ENCODE data around the gene FAM107B. TPM values are rescaled to one million over a fixed set of nuclear protein-coding genes. Genes with fewer than 3 reads are reported as not detected.

Gene FAM107B
- total and polyA plus RNA-seq, 2 experiments from 2014 or later: 11.0 to 17.6 TPM

DNA sequence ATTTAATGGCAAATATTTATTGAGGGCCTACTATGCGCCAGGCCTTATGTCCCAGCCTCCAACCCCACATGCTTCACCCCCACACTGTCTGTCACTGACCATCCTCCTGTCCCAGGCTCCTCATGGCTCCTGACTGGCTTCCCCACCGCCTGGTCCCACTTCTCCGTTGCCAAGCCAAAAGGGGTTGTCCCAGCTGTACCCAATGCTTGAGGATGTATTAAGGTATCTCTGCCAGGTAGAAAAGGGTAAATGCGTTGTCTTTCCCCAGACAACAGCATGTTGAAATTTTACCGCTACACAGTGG is 275.1 kb downstream of the FAM107B start (continued):
- TF ChIP-seq, protein P1, sequence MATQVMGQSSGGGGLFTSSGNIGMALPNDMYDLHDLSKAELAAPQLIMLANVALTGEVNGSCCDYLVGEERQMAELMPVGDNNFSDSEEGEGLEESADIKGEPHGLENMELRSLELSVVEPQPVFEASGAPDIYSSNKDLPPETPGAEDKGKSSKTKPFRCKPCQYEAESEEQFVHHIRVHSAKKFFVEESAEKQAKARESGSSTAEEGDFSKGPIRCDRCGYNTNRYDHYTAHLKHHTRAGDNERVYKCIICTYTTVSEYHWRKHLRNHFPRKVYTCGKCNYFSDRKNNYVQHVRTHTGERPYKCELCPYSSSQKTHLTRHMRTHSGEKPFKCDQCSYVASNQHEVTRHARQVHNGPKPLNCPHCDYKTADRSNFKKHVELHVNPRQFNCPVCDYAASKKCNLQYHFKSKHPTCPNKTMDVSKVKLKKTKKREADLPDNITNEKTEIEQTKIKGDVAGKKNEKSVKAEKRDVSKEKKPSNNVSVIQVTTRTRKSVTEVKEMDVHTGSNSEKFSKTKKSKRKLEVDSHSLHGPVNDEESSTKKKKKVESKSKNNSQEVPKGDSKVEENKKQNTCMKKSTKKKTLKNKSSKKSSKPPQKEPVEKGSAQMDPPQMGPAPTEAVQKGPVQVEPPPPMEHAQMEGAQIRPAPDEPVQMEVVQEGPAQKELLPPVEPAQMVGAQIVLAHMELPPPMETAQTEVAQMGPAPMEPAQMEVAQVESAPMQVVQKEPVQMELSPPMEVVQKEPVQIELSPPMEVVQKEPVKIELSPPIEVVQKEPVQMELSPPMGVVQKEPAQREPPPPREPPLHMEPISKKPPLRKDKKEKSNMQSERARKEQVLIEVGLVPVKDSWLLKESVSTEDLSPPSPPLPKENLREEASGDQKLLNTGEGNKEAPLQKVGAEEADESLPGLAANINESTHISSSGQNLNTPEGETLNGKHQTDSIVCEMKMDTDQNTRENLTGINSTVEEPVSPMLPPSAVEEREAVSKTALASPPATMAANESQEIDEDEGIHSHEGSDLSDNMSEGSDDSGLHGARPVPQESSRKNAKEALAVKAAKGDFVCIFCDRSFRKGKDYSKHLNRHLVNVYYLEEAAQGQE (IDR thresholded peaks at IDR 0.05; ENCODE audit: unreplicated experiment): no peak
- TF ChIP-seq, protein P2, sequence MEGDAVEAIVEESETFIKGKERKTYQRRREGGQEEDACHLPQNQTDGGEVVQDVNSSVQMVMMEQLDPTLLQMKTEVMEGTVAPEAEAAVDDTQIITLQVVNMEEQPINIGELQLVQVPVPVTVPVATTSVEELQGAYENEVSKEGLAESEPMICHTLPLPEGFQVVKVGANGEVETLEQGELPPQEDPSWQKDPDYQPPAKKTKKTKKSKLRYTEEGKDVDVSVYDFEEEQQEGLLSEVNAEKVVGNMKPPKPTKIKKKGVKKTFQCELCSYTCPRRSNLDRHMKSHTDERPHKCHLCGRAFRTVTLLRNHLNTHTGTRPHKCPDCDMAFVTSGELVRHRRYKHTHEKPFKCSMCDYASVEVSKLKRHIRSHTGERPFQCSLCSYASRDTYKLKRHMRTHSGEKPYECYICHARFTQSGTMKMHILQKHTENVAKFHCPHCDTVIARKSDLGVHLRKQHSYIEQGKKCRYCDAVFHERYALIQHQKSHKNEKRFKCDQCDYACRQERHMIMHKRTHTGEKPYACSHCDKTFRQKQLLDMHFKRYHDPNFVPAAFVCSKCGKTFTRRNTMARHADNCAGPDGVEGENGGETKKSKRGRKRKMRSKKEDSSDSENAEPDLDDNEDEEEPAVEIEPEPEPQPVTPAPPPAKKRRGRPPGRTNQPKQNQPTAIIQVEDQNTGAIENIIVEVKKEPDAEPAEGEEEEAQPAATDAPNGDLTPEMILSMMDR (conservative IDR thresholded peaks at IDR 0.05; ENCODE audit: low read depth in 2 of 2): no peak
- TF ChIP-seq ZNF114 (CRISPR knock-in tag; IDR thresholded peaks at IDR 0.05): no peak
- no peak for TF ChIP-seq EZH2 (IDR thresholded peaks at IDR 0.05; ENCODE audit: low read depth, unreplicated experiment)

GRCh38 chr10:14498326-14498725 is 276.4 kb downstream of the FAM107B start:
- H3K27ac Mint-ChIP-seq: no peak overlapping the region
- no peaks in the 10 kb centered on the region for H3K36me3 Mint-ChIP-seq (ENCODE audit: low read depth)
- Histone ChIP-seq H3K4me2 (no peak overlapping the region), H2AFZ (no peak overlapping the region), H3K36me3 (ENCODE audit: insufficient read depth) (no peaks in the 10 kb centered on the region), H3K4me1 (ENCODE audit: insufficient read depth) (peaks cover 17% of the 10 kb centered on the region), H3F3A (replicated peaks; ENCODE audit: low read depth) (no peaks in the 10 kb centered on the region), H3K9me2 (ENCODE audit: insufficient read depth) (no peaks in the 10 kb centered on the region), H3K27ac (ENCODE audit: low read depth) (no peak overlapping the region), H3K27me3 (ENCODE audit: insufficient read depth) (no peaks in the 10 kb centered on the region), H3K79me2 (replicated peaks; ENCODE audit: insufficient read depth) (no peaks in the 10 kb centered on the region), H4K20me1 (replicated peaks; ENCODE audit: insufficient read depth) (no peaks in the 10 kb centered on the region), H3K4me3 (no peak overlapping the region)
- H3K9me3 Mint-ChIP-seq: no peaks in the 10 kb centered on the region
- no peak overlapping the region for H3K4me3 Mint-ChIP-seq
- H3K4me1 Mint-ChIP-seq: peaks cover 10% of the 10 kb centered on the region
- peaks cover 6% of the 10 kb centered on the region for H3K27me3 Mint-ChIP-seq (ENCODE audit: insufficient read depth, low read depth, poor library complexity)
- DNase-seq (ENCODE audit: low spot score) (no peak), ATAC-seq (no peak)
- TF ChIP-seq EZH2phosphoT487 (IDR thresholded peaks at IDR 0.05; ENCODE audit: unreplicated experiment) (no peak), STAT1 (IDR thresholded peaks at IDR 0.05; ENCODE audit: unreplicated experiment) (no peak), JUNB (IDR thresholded peaks at IDR 0.05; ENCODE audit: unreplicated experiment) (no peak), EZH2 (IDR thresholded peaks at IDR 0.05; ENCODE audit: low read depth, unreplicated experiment) (no peak), CREB1 (CRISPR knock-in tag; IDR thresholded peaks at IDR 0.05; ENCODE audit: low read depth) (no peak), ZNF331 (CRISPR knock-in tag; IDR thresholded peaks at IDR 0.05; ENCODE audit: low read depth) (no peak), NANOG (IDR thresholded peaks at IDR 0.05; ENCODE audit: borderline replicate concordance) (no peak), ZNF114 (CRISPR knock-in tag; IDR thresholded peaks at IDR 0.05) (no peak)
- TF ChIP-seq, protein P3, sequence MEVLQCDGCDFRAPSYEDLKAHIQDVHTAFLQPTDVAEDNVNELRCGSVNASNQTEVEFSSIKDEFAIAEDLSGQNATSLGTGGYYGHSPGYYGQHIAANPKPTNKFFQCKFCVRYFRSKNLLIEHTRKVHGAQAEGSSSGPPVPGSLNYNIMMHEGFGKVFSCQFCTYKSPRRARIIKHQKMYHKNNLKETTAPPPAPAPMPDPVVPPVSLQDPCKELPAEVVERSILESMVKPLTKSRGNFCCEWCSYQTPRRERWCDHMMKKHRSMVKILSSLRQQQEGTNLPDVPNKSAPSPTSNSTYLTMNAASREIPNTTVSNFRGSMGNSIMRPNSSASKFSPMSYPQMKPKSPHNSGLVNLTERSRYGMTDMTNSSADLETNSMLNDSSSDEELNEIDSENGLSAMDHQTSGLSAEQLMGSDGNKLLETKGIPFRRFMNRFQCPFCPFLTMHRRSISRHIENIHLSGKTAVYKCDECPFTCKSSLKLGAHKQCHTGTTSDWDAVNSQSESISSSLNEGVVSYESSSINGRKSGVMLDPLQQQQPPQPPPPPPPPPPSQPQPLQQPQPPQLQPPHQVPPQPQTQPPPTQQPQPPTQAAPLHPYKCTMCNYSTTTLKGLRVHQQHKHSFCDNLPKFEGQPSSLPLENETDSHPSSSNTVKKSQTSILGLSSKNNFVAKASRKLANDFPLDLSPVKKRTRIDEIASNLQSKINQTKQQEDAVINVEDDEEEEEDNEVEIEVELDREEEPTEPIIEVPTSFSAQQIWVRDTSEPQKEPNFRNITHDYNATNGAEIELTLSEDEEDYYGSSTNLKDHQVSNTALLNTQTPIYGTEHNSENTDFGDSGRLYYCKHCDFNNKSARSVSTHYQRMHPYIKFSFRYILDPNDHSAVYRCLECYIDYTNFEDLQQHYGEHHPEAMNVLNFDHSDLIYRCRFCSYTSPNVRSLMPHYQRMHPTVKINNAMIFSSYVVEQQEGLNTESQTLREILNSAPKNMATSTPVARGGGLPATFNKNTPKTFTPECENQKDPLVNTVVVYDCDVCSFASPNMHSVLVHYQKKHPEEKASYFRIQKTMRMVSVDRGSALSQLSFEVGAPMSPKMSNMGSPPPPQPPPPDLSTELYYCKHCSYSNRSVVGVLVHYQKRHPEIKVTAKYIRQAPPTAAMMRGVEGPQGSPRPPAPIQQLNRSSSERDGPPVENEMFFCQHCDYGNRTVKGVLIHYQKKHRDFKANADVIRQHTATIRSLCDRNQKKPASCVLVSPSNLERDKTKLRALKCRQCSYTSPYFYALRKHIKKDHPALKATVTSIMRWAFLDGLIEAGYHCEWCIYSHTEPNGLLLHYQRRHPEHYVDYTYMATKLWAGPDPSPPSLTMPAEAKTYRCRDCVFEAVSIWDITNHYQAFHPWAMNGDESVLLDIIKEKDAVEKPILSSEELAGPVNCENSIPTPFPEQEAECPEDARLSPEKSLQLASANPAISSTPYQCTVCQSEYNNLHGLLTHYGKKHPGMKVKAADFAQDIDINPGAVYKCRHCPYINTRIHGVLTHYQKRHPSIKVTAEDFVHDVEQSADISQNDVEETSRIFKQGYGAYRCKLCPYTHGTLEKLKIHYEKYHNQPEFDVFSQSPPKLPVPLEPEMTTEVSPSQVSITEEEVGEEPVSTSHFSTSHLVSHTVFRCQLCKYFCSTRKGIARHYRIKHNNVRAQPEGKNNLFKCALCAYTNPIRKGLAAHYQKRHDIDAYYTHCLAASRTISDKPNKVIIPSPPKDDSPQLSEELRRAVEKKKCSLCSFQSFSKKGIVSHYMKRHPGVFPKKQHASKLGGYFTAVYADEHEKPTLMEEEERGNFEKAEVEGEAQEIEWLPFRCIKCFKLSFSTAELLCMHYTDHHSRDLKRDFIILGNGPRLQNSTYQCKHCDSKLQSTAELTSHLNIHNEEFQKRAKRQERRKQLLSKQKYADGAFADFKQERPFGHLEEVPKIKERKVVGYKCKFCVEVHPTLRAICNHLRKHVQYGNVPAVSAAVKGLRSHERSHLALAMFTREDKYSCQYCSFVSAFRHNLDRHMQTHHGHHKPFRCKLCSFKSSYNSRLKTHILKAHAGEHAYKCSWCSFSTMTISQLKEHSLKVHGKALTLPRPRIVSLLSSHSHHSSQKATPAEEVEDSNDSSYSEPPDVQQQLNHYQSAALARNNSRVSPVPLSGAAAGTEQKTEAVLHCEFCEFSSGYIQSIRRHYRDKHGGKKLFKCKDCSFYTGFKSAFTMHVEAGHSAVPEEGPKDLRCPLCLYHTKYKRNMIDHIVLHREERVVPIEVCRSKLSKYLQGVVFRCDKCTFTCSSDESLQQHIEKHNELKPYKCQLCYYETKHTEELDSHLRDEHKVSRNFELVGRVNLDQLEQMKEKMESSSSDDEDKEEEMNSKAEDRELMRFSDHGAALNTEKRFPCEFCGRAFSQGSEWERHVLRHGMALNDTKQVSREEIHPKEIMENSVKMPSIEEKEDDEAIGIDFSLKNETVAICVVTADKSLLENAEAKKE (CRISPR knock-in tag; IDR thresholded peaks at IDR 0.05): no peak
- TF ChIP-seq, protein P2 (conservative IDR thresholded peaks at IDR 0.05; ENCODE audit: low read depth in 2 of 2): no peak

Data from GM23338 (cell line).